HG02623 (cell line): ENCODE data around the gene RPL11.
A peak's percentile ranks its signal among the peaks of the same experiment; 100 is the strongest.
"Not testable (repeated sequence)": the region's sequence is repeated elsewhere in the genome, so short reads cannot be mapped to it uniquely, and the experiment has no call there.

Experiments used
- ATAC-seq: cut with Tn5 transposase; IDR thresholded peaks from one replicate; pipeline ENCODE4 v1.9.1; 2021; ENCODE audit warnings: moderate library complexity; ENCODE audit not compliant: unreplicated experiment

RPL11 gene

DNA sequence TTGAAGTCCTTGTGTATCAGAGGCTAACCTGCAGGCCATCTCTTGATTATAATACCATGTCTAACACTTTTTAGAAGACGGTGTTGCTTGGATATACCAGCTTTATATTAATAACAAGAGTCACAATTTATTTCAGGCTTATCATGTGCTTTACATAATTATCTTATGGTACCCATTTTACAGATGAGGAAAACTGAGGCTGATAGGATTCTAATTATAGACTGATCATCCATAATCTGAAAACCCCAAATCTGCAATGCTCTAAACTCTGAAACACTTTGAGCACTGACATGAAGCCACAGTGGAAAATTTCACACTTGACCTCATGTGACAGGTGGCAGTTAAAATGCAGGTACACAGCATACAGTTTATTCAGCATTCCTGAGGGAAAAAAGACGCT, 7.2 kb upstream of the RPL11 start:
- ATAC-seq = no peak

DNA sequence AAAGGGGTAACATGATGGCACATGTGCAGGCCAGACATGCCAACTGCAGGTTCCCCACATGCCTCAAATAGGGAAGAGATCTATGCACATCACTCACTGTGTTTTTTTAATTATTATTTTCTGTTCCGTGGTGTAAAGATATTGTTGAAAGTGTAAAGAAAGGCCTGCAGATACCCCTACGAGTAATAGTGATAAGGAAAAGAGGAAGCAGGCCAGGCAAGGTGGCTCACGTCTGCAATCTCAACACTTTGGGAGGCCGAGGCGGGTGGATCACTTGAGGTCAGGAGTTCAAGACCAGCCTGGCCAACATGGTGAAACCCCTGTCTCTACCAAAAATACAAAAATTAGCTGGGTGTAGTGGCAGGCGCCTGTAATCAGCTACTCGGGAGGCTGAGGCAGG, 6.4 kb upstream of the RPL11 start:
- not testable (repeated sequence) for ATAC-seq

DNA sequence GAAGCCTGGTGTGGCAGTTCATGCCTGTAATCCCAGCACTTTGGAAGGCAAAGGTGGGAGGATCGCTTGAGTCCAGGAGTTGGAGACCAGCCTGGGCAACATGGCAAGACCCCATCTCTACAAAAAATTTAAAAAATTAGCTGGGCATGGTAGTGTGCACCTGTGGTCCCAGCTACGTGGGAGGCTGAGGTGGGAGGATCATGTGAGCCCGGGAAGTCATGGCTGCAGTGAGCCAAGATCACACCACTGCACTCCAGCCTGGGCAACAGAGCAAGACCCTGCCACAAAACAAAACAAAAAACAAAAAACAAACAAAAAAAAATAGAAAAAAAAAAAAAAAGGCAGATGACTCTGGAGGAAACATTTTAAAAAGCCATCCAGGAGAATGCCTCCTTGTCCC, 3.9 kb upstream of the RPL11 start:
- not testable (repeated sequence) for ATAC-seq

DNA sequence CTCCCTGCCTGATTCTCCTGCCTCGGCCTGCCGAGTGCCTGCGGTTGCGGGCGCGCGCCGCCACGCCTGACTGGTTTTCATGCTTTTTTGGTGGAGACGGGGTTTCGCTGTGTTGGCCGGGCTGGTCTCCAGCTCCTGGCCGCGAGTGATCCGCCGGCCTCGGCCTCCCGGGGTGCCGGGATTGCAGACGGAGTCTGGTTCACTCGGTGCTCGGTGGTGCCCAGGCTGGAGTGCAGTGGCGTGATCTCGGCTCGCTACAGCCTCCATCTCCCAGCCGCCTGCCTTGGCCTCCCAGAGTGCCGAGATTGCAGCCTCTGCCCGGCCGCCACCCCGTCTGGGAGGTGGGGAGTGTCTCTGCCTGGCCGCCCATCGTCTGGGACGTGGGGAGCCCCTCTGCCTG, 3.3 kb upstream of the RPL11 start:
- ATAC-seq = not testable (repeated sequence)

- ATAC-seq = no peak
Measured at GRCh38 chr1:23692308-23692871, 784 bp downstream of the RPL11 start.

DNA sequence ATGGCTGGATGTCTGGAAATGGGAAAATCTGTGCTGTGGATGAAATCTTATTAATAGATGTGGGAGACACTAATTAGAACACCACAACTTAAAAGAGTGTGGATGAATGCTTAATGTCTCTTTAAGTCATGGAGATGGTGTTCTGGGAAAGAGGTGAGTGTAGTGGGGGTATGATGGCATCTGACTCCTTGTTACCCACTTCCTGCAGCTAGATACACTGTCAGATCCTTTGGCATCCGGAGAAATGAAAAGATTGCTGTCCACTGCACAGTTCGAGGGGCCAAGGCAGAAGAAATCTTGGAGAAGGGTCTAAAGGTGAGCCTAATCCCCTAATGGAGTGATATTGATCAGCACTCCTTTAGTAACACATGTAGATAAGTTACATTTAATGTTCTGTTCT, 2.0 kb downstream of the RPL11 start:
- ATAC-seq = no peak

- ATAC-seq = no peak
Measured at GRCh38 chr1:23694371-23694770, 2.8 kb downstream of the RPL11 start.

GRCh38 chr1:23695667-23696066, 4.1 kb downstream of the RPL11 start:
- no peak for ATAC-seq

DNA sequence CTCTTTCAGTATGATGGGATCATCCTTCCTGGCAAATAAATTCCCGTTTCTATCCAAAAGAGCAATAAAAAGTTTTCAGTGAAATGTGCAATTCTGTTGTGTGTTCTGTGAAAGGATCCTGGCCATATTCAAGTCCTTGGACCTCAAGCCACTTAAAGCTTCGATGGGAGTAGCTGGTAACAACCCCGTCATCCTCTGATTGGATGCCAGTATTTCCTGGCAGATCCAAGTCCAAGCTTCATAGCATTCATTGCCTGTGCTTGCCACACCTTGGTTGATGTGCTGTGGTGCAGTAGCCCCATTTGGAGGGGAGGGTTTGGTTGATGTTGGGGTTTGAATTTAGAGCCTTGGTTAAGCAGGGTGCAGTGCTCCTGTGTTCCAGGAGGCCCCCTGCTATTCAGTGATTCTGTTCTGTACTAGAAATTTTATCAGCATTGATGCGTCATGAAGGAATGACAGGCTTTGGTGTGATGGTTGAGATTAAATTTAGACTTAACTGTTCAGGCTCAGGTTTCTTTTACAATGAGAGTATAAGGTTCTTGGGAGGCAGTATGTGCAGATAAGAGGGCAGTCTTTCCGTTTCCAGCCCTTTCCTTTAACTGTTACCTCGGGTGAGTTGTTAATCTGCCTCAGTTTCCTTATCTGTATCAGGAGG, 4.9 kb downstream of the RPL11 start:
- no peak for ATAC-seq

- no peak for ATAC-seq
Measured at GRCh38 chr1:23698466-23698865, 6.9 kb downstream of the RPL11 start.

GRCh38 chr1:23699280-23700179, 7.9 kb downstream of the RPL11 start:
- no peak for ATAC-seq

GRCh38 chr1:23701310-23701709, 9.7 kb downstream of the RPL11 start:
- no peak for ATAC-seq

DNA sequence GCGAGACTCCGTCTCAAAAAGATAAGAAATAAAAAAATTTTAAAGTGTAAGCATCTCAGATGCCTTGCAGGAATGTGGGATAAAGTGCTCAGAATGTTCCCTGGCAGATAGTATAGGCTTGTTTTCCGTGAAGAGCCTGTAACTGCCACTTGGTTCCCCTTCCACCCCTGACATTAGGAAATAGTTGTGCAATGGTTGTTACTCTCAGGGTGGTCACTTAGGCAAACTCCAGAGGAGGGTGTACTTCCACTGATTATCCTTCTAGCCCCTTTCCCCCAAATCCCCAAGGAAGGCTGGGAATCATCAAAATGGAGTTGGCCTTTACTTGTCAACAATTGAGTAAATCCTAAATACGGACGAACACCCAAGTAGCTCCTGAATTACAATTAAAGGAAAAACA, 10.4 kb downstream of the RPL11 start:
- no peak for ATAC-seq

DNA sequence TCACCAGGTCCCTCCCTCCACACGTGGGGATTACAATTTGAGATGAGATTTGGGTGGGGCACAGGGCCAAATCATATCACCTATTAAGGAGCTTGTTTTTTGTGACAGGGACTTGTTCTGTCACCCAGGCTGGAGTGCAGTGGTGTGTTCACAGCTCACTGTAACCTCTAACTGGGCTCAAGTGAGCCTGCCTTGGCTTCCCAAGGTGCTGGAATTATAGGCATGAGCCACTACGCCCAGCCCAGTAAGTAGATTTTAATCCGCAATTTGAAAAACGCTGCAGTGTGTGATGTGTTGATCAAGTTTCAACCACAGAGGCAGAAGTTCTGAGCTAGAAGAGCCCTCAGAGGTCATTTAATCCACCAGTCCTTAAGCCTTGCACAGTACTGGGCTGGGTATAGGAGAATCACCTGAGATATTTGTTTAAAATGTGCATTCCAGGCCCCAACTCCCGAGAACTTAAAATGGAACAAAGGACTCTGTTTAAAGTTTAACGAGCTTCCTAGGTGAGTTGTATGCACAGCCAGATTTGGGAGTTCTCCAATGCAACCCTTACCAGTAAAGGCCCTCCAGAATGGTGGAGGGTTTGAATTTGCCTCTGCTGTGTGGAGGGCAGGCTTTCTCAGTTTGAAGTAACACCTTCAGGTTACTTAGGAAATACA, 13.4 kb downstream of the RPL11 start:
- ATAC-seq = no peak

DNA sequence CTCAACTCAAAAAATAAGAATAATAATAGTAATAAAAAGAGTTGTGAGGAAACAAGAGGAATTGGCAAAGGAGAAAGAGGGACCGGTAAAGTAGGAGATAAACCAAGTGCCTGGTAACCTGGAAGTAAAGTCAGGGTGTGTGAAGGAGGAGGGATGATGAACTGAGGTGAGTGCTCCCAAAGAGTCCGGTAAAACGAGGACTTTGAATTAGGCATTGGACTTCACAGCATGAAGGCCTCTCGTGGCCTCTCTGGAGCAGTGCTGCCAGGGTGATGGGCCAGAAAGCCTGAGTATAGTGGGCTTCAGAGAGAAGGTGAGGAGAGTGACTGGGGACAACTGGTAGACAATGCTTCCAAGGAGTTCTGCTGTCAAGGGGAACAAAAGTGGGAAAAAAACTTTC, 17.6 kb downstream of the RPL11 start:
- ATAC-seq = no peak

- ATAC-seq = no peak
Measured at GRCh38 chr1:23718482-23718881, 26.9 kb downstream of the RPL11 start.

DNA sequence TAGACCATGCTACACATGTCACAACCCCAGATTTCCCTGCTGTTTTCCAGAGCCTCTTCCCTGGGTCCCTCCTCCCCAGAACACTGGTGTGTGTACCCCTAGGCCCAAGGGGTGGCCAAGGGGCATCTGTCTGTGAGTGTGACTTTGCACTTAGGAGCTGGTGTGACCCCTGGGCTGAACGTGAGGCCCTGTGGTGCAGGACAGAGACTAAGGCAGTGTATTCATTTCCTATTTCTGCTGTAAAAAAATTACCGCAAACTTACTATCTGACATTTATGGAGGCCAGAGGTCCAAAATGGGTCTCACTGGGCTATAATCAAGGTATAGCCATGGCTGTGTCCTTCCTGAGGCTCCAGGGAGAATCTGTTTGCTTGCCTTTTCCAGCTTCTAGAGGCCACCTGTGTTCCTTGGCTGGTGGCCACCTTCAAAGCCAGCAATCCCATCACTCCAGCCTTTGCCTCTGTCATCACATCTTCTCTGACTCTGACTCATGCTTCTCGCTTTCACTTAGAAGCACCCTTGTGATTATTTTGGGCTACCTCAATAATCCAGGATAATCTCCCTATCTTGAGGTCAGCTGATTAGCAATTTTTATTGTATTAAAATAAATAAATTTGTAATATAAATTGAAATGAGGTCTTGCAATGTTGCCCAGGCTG, 27.7 kb downstream of the RPL11 start:
- ATAC-seq = no peak

DNA sequence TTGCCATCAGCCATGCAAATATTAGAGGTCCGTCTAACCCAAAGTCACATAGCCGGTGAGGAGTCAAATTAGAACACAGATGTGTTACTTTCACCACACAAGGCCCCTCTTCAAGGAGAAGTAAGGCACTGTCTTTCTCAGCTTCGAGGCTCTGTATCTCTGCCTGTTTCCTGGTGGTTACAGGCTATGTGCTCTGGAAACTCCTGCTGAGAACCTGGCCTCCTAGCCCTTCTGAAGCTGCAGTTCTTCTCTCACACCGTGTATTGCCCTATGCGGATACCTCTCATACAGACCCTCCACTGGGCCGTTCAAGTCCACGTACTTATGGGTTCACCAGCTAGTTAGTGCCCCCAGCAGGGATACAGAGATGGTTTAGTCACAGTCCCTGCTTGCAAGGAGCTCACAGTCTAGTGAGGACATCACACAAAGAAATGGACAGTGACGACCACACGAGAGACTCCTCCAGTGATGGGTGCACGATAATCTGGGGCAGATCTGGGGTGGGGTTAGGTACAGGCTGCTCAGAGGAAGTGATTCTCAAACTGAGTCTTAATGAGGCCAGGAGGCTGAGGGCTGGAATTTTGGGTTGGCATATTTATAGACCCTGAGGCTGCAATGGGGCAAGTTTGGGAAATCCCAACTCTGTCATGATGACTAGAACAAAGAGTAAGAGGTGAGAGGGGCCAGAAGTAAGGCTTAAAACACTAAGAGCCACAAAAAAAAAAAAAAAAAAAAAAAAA, 28.8 kb downstream of the RPL11 start:
- ATAC-seq = peak; percentile 55

DNA sequence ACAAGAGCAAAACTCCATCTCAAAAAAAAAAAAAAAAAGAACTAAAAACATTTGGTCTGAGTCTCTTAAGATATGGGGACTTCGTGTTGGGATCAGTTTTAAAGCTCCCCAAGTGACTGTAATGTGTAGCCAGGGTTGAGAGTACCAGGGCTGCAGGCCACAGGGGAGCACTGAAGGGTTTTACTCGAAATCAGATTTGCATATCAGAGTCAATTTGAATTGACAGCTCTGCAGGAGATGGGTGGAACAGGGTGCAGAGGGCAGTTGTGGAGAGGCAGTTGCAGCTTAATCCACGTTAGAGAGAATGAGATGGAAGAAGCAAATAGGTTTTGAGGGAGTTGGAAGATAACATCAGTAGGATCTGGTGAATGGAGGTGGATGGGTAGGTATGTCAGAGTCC, 31.0 kb downstream of the RPL11 start:
- no peak for ATAC-seq

- no peak for ATAC-seq
Measured at GRCh38 chr1:23726686-23727085, 35.1 kb downstream of the RPL11 start.
